ENCODE data around the gene AHI1.

Gene AHI1

DNA sequence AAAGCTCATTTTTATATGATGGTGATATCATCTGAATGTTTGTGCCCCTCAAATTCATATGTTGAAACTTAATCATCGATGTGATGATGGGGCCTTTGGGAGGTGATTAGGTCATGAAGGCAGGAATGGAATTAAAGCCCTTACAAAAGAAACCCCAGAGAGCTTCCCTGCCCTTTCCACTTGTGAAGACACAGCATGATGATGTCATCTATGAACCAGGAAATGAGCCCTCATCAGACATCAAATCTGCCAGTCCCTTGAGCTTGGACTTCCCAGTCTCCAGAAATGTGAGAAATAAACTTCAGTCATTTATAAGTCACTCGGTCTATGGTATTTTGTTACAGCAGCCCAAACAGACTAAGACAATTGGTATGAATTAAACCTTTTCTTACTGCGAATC, 163.4 kb downstream of the AHI1 start:
- no peak for DNase-seq

DNA sequence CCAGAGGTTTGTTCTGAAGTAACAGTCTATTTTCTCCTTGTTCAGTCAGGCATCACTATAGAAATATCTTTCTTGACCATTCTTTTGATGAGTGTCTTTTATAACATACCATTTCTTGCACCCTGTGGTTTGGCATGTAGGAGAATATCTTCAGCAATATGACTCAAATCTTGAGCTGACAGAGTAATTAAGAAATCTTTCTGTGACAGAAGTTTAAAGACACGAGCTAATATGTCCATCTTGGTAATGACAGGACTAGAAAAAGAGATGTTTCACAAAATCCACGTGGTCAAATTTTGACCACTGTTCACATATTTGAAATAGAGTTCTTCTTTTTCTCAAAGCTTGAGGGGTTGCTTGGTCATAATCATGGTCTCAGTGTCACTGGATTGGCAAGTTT, 166.5 kb downstream of the AHI1 start:
- no peak for DNase-seq

DNA sequence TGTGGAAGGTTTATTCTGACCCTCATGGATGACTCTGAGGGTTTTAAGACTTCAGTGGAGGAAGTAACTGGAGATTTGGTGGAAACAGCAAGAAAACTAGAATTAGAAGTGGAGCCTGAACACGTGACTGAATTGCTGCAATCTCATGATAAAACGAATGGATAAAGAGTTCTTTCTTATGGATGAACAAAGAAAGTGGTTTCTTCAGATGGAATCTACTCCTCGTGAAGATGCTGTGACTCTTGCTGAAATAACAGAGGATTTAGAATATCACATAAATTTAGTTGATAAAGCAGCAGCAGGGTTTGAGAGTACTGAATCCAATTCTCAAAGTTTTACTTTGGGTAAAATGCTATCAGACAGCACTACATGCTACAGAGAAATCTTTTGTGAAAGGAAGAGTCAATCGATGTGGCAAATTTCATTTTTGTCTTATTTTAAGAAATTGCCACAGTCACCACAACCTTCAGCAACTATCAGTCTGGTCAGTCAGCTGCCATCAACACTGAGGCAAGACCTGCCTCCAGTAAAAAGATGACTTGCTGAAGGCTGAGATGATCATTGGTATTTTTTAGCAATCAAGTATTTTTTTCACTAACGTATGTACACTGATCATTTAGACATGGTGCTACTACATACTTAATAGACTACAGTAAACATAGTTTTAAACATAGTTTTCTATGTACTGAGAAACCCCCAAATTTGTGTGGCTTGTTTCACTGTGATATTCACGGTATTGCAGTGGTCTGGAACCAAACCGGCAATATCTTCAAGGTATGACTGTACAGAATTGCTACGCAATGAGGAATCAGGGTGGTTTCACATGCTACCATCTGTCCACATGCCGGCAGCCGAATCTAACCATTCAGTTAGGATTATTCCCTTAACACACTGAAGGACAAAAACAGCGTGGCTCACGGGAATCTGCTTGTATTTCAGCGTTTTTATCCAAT, 167.4 kb downstream of the AHI1 start:
- DNase-seq: no peak

DNA sequence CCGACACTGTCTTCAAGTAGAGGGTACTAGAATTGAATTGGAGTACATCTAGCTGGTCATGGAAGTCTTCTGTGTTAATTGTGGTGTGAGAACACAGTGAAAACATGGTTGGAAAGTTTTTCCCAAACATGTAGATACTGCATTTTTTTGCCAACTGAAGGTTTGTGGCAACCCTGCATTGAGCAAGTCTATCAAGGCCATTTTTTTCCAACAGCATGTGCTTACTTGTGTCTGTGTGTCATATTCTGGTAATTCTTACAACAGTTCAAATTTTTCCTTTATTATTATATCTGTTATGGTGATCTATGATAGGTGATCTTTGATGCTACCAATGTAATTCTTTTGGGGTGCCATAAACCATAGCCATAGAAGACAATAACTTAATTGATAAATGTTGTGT, 169.4 kb downstream of the AHI1 start:
- DNase-seq: no peak

DNA sequence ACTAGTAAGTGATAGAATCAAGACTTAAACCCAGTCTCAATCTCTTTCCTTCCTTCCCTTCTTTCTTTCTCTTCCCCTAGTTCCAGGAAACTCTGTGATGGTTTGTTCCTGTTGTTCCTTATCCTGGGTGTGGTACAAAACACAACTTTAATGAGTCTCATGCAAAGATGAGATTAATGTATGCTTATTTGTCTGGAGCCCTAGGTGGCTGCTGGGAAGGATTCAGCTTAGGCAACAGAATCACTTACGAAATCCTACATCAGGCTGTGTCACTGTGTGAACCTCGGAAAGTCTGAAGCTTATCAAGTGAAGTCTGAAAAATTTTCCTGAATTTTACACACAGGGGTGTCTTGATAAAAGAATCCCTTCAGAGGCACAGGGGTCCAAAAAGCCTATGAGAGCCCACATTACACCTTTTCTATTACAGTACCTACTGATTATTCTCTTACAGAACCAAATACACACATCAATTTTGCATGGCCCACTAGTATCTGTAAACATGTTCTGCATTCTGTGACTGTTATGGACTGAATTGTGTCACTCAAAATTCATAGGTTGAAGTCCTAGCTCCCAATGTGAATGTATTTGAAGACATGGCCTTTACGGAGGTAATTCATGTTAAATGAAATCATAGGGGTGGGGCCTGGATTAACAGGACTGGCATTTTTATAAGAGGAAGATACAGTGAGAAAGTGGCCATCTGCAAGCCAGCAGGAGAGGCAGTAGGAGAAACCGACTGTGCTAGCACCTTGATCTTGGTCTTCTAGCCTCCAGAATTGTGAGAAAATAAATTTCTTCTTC, 171.7 kb downstream of the AHI1 start:
- DNase-seq: no peak

DNA sequence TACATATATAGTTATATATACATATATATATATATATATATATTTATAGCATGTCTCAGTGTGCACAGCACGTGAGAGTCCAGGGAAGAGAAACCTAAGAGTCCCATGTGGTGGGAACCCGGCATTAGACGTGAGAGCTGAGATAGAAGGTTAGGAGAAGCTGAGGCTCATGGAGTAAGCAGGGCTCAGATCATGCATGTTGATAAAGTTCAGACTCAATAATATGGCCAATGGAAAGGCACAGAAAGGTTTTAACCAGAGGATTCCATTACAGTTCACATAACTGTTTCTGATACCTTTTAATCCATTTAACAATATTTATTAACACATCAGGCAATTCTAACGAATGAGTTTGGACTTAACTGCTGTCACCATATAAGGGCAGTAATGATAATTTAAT, 173.0 kb downstream of the AHI1 start:
- DNase-seq: no peak

DNA sequence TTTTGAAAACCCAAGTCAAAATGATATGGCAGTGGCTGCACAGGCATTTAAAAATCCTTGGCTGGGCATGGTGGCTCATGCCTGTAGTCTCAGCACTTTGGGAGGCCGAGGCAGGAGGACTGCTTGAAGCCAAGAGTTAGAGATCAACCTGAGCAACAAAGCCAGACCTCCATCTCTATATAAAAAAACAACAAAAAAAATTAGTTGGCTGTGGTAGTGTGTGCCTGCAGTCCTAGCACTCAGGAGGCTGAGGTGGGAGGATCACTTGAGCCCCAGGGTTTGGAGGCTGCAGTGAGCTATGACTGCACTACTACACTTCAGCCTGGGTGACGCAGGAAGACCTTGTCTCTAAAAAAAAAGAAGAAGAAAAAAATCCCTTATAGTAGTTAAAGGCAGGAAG, 173.6 kb downstream of the AHI1 start:
- no peak for DNase-seq

DNA sequence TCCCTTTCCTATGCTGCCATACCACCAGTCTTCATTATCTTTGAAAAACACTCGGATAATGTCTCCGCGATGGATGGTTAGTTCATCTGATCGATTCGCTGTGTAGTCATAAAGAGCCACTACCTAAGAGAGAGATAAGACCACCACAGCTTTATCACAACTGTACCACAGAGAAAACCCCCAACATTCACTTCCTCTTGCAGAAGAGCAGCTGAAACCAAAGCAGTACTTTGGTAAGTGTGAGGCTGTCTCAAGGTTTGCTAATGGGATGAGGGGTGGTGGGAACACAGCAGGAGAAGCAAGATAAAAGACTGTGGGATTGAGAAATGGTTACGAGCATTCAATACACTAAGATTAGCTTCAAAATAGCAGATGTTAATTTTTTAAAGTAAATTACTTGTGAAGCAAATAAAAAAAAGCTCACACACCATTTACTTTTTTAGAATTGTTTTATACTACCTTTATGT, 174.3 kb downstream of the AHI1 start:
- DNase-seq: no peak

DNA sequence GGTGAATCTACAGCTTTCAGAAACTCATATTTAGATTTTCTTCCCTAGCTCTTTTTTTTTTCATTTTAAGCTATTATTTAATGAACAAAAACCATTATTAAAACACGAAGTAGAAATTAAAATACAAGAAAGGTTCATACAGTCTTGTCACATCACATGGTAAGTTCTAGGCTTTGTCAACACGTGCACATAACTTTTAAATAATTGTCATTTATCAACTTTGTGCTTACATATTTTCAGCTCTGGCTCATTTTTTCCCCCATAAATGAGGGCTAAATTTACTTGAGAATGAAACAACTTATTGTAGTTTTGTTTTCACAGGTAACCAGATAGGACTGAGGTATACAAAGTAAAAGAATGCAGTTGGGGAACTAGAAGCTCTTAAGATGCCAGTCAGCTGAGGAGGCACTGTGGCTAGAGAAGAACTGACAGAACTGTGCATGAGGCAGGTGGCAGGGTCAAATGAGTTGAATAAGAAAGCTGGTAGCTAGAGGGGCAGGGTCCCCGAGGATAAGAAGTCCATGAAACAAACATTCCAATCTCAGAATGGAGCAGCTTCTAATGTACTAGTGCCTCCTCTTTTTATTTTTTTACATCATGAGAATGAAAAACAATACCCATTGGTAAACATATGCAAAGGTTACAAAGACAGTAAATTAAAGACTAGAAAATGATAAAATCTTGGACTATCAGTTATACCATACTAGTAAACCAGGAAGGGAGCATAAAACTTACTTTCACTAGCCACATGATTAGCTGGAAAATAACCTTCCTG, 174.9 kb downstream of the AHI1 start:
- no peak for DNase-seq

DNA sequence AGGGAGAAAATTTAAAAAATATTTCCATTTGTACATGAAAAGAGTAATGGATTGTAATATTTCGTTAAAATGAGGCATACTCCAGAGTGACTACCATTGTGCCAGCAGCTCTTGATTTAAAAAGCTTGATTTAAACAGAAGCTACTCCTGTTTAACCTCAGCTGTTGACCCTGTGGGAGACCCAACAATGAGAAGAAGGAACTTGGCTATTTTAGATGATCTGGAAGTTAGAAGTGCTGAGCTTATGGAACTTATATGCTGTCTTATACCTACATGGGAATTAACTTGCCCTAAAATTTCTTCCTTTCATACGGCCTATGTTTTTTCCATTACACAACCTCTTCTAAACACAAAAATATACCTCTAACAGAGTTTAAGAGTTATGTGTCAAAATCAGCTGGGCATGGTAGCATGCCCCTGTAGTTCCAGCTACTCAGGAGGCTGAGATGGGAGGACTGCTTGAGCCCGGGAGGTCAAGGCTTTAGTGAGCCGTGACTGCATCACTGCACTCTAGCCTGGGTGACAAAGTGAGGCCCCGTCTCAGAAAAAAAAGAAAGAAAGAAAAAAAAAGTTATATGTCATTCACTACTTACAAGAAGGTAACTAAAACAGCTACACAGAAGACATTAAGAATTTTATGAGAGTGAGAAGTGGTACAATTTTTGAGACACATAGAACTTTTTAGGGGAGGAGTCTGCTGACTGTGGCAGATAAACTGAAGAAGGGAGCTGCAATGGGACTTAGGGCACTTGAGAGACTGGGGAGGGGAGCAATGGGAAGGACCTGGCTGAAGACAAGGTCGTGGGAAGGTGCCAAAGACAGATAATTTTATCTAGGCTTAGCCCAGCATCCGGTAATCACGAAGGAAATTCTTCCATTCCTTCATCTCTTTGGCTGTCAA, 176.6 kb downstream of the AHI1 start:
- no peak for DNase-seq

DNA sequence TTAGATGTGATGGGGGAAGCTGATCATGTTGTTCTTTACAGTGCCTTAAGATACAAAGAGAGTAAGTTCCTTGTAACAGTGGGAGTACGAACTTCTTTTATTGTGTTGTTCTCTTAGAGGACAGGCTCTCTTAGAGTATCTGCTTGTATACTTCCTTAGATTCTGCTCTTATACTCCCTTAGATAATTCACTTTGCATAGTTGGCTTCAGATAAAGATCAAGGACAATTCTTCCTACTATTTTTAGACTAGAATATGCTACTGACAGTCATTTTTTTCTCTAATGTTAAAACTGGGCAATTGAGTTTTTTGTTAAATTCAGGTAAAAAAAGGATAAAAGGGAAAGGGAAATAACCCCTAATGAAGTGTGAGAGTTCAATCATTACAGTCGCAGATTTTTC, 177.7 kb downstream of the AHI1 start:
- DNase-seq: no peak

DNA sequence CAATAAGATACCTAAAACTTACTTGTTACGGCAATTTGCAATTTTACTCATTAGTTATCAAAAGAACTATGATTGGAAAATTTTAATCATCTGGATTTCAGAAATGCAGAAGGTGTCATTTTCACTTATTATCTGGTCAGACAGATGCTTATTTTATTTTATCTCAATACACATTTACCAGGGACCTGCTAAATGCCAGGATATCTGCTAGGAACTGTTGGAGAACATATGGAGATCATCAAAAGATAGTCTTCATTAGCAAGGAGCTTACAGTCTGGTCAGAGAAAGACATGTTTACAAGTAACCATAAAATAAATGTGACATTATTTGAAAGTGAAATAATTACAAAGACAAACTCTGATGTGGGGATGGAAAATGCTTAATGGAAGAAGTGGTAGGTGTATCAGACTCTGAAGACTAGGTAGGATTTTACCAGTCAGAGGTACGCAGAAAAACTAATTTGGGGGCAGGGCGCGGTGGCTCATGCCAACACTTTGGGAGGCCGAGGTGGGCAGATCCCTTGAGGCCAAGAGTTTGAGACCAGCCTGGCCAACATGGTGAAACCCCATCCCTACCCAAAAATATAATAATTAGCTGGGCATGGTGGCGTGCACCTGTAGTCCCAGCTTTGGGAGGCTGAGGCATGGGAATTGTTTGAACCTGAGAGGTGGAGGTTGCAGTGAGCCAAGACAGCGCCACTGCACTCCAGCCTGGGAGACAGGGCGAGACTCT, 178.6 kb downstream of the AHI1 start:
- no peak for DNase-seq

DNA sequence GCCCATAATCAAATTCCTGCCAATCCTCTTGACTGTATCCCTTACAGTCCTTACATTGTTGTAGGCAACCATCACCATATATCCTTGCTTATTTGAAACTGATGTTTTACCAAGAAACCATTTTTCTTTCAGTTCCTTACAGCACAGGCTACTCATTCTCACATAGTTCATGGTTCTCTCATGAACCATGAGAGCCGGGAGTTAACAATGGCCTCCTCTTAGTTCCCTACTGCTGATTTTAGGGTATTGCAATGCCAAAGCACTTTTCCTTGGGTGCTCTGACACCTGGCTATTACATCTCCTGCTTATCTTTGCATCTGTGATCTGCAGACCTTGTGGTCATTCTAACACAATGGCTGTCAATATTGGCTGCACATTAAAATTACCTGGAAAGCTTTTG, 183.0 kb downstream of the AHI1 start:
- no peak for DNase-seq

DNA sequence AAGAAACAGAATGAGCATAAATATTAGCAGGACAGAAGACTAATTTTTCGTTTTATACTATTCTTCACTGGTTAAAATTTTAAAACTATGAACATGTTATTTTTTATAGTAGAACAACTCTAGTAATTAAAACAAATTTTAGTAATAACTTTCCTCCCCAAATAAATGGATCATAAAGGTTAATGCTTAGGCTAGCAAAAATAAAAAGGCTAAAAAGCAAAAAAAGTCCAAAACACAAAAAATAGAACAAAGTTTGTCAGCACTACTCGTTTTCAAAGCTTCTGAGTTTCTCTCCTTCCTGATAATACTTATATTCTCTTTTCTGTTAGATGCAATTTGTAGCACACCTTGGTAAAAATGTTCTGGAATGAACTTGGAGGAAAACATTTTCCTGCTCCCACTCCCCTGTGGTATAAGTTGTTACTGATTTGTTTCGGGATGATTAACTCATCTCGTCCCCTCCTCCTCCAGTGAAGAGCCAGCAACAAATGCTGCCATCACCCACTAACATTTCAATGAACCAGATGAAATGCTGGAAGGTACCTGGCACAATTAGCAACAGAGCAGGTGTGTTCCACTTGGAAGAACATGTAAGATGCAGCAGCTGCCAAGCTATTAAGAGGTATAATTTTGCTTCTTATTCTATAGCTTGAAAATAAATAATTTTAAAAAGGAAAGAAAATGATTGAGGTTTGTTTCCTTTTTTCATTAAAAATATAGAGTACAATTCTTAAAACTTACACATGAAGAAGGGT, 185.9 kb downstream of the AHI1 start:
- no peak for DNase-seq

DNA sequence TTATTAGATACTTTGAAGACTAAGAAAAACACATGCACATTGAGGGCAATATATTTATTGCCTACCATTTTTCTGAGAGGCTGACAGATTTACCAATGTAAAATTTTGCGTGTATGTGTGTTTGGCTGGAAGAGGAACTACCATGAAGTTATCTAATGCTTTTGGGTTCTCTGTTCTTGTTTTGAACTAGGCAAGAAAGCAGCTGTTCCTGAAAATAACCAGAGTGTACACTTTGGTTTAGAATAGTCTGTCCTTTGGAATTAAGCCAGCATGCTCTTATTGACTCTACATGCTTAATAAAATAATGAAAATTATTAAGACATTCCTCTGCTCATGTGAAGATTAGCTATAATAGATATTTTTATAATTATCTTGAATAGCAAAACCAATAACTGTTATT, 187.2 kb downstream of the AHI1 start:
- DNase-seq: no peak

DNA sequence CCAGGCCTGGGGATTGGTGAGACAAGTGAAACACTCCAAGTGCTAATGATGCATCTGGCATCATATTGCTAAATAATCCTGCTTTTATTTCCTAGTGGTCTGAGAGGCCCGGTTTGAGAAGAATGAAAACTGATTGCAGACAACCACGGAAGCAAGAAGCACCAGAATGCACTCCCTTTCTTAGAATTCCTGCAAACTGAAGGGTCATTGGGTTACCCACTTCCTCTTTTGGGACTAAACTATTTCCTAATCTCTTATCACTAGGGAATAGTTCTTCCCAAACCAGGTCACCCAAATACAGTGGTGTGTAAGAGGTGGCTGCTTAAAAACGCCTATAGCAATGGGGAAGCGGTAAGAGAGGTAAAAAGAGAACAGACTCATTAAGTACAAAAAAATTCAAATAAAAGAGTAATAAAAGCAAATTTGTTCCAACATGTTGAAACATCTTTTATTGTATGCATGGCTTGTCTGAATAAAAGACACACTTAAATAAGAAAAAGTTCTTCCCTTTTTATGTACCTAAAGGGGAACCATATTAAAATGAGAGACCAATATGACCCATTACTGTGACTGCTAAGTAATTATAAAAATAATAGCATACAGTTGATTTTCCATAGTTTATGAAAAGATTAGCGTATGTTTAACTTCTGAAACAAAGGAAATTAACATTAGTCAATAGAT, 190.7 kb downstream of the AHI1 start:
- no peak for DNase-seq

DNA sequence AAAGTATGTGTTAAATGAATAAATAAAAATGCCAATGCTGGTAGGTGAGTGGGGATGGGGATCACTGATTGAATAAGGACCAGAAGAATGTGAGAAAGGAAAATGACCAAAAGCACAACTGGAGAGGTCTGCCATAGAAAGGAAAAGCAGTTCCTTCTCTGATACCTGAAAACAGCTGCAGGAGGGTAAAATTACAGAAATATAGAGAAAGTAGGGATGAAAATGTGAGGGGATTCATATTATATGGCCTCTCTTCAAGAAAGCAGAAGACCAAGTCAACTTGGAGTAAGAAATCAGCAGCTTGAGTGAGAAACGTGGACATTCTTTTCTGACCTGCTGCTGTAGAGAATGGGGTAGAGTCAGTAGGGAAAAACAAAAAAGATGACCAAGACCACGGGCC, 191.4 kb downstream of the AHI1 start:
- no peak for DNase-seq

DNA sequence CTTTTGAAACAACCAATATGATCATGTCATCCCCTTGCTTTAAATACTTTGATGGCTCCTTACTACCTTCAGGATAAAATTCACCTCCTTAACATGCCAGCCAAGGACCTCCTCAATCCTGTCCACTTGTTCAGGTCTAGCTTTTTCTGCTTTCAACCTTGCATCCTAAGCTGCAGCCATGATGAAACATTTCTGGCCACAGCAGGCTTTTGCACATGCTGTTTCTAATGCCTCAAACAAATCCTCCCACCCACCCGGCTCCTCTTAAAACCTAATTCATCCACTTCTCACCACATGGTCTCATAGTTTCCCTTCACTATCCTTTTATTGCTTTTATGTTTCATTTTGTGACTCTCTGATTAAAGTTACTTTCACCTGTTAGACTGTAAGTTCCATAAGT, 191.9 kb downstream of the AHI1 start:
- no peak for DNase-seq

DNA sequence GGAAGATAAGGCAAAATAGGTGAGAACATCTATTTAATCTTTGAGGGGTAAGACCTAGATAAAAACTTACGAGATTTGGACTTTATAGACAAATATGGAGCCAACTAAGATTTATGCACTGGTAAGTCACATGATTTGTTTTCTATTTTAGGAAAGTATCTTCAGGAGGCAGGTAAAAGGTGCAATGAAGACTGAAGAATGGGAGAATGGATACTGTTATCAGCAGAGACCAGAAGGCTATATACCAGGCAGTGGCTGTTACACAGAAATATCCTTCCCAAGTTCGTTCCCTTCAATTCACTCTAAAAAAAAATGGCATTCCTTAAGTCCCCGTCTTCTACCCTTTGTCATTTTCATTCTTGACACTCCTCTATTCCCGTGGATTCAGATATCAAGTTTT, 192.7 kb downstream of the AHI1 start:
- no peak for DNase-seq
